ENCODE data around the gene MYO5A. TPM values are rescaled to one million over a fixed set of nuclear protein-coding genes. Genes with fewer than 3 reads are reported as not detected.
"Not testable (repeated sequence)": the region's sequence is repeated elsewhere in the genome, so short reads cannot be mapped to it uniquely, and the experiment has no call there.

Gene MYO5A
- total RNA-seq, 4 donors from 2014 or later = 10.9 to 151 (median 17.0) TPM

GRCh38 chr15:52448011-52448890, 80.4 kb downstream of the MYO5A start:
- no peak for TF ChIP-seq POLR2AphosphoS5 (IDR thresholded peaks at IDR 0.05)
- TF ChIP-seq EP300 (IDR thresholded peaks at IDR 0.05; ENCODE audit: low read depth) = no peak
- TF ChIP-seq CTCF (IDR thresholded peaks at IDR 0.05) = no peak
- TF ChIP-seq POLR2A (IDR thresholded peaks at IDR 0.05) = no peak
- intact Hi-C loops (cut with DNase I; ENCODE audit: low total_unique reads) (no loop called here), in situ Hi-C loops (cut with MboI; ENCODE audit: low pct_ligation_motif_present in 1 of 4, low pct_unique_long_range_greater_than_20kb in 1 of 4, low sequenced_read_pairs in 3 of 4) (no loop called here)
- Histone ChIP-seq H3K9me3 (peaks cover 0 to 4% of the 10 kb centered on the region in 2 donors), H3K4me3 (no peak overlapping the region), H3K4me1 (peaks cover 0 to 9% (median 0%) of the 10 kb centered on the region in 4 donors), H3K27me3 (no peaks in the 10 kb centered on the region), H3K27ac (no peak overlapping the region), H3K36me3 (no peaks in the 10 kb centered on the region)
- WGBS, 2 donors (ENCODE audit: low coverage in 1 of 2) = 78 to 89% methylated on average over 6 of the region's 6 CpGs
- no peak for DNase-seq

- in situ Hi-C loops (cut with MboI; ENCODE audit: low pct_ligation_motif_present in 1 of 4, low pct_unique_long_range_greater_than_20kb in 1 of 4, low sequenced_read_pairs in 3 of 4) (no loop called here), intact Hi-C loops (cut with DNase I; ENCODE audit: low total_unique reads) (no loop called here)
- Histone ChIP-seq H3K9me3 (no peaks in the 10 kb centered on the region), H3K36me3 (no peaks in the 10 kb centered on the region), H3K27me3 (no peaks in the 10 kb centered on the region), H3K4me3 (no peak overlapping the region), H3K27ac (no peak overlapping the region), H3K4me1 (peaks cover 0 to 15% (median 0%) of the 10 kb centered on the region in 4 donors)
- no peak for TF ChIP-seq POLR2A (IDR thresholded peaks at IDR 0.05)
- no peak for TF ChIP-seq POLR2AphosphoS5 (IDR thresholded peaks at IDR 0.05)
- no peak for TF ChIP-seq EP300 (IDR thresholded peaks at IDR 0.05; ENCODE audit: low read depth)
- TF ChIP-seq CTCF (IDR thresholded peaks at IDR 0.05) = no peak
- WGBS, 2 donors (ENCODE audit: low coverage in 1 of 2) = 92% methylated on average over 3 of the region's 3 CpGs; no CpG with 5 or more reads in 1 of the 2 donors
- no peak for DNase-seq
Measured at GRCh38 chr15:52445954-52446353, 82.7 kb downstream of the MYO5A start.

GRCh38 chr15:52445553-52445952, 83.1 kb downstream of the MYO5A start:
- WGBS, 2 donors (ENCODE audit: low coverage in 1 of 2) = 75 to 82% methylated on average over 7 of the region's 7 CpGs

GRCh38 chr15:52443205-52443604, 85.5 kb downstream of the MYO5A start:
- H3K4me3 ChIP-seq; H3K27me3 ChIP-seq; H3K9me3 ChIP-seq; intact Hi-C loops (cut with DNase I; ENCODE audit: low total_unique reads); H3K27ac ChIP-seq; DNase-seq; in situ Hi-C loops (cut with MboI; ENCODE audit: low pct_ligation_motif_present in 1 of 4, low pct_unique_long_range_greater_than_20kb in 1 of 4, low sequenced_read_pairs in 3 of 4); H3K36me3 ChIP-seq: not testable (repeated sequence)
- H3K4me1 ChIP-seq = peaks cover 0 to 15% (median 0%) of the 10 kb centered on the region in 4 donors
- 96 to 97% methylated on average over 4 to 6 of the region's 6 CpGs for WGBS, 2 donors (ENCODE audit: low coverage in 1 of 2)

More at GRCh38 chr15:52445553-52445952, 83.1 kb downstream of the MYO5A start:
- Histone ChIP-seq H3K9me3 (no peaks in the 10 kb centered on the region), H3K27ac (no peak overlapping the region), H3K36me3 (no peaks in the 10 kb centered on the region), H3K4me3 (no peak overlapping the region), H3K27me3 (no peaks in the 10 kb centered on the region), H3K4me1 (peaks cover 0 to 15% (median 0%) of the 10 kb centered on the region in 4 donors)
- intact Hi-C loops (cut with DNase I; ENCODE audit: low total_unique reads) (no loop called here), in situ Hi-C loops (cut with MboI; ENCODE audit: low pct_ligation_motif_present in 1 of 4, low pct_unique_long_range_greater_than_20kb in 1 of 4, low sequenced_read_pairs in 3 of 4) (no loop called here)
- DNase-seq = no peak
- no peak for TF ChIP-seq EP300 (IDR thresholded peaks at IDR 0.05; ENCODE audit: low read depth)
- TF ChIP-seq POLR2AphosphoS5 (IDR thresholded peaks at IDR 0.05) = no peak
- no peak for TF ChIP-seq CTCF (IDR thresholded peaks at IDR 0.05)
- TF ChIP-seq POLR2A (IDR thresholded peaks at IDR 0.05) = no peak

Measured in transverse colon (tissue), 4 donors.